Cardiac muscle cell (in vitro differentiated cells and primary cell): ENCODE data around the gene ARHGAP15. TPM values are rescaled to one million over a fixed set of nuclear protein-coding genes. Genes with fewer than 3 reads are reported as not detected.

Experiments
- DNase-seq, 2 donors: peaks; one replicate each; pipeline versions ENCODE4 v3.0.0 to v3.0.0-alpha.2; 2010 to 2017; ENCODE audit warnings: low read depth in 1 of 2, low spot score in 1 of 2
- H3K27ac ChIP-seq: fragments of 200-600 bp; sonication (generic); 2 replicates; pipeline ENCODE4 v1.5.1; 2016
- H3K27me3 ChIP-seq: fragments of 200-600 bp; sonication (generic); 2 replicates; pipeline ENCODE4 v1.6.0; 2016; ENCODE audit warnings: control low read depth
- H3K36me3 ChIP-seq: fragments of 200-600 bp; sonication (generic); 2 replicates; pipeline ENCODE4 v1.5.1; 2016; ENCODE audit warnings: control low read depth
- H3K4me1 ChIP-seq: fragments of 200-600 bp; sonication (generic); 2 replicates; pipeline ENCODE4 v1.8.1; 2017; ENCODE audit warnings: low read depth, mild to moderate bottlenecking, mixed run types
- H3K4me3 ChIP-seq: fragments of 200-600 bp; sonication (generic); 2 replicates; pipeline ENCODE4 v1.5.1; 2016; ENCODE audit warnings: mild to moderate bottlenecking
- H3K9me3 ChIP-seq: fragments of 200-600 bp; sonication (generic); 2 replicates; pipeline ENCODE4 v1.5.1; 2017; ENCODE audit warnings: low read depth, mild to moderate bottlenecking, control low read depth
- polyA plus RNA-seq: library from polyadenylated mRNA; unstranded; fragments of >200 nt; fragmentation: Nextera tagmentation; extraction: Ambion mirVana; gene quantifications from 2 replicates; pipeline ENCODE4 v1.2.1, GENCODE V29; 2016
- total RNA-seq: library from RNA; depleted of rRNA; stranded (reverse); fragments of >200 nt; gene quantifications from 2 replicates; pipeline ENCODE4 v1.2.3, GENCODE V29; 2016
- TF ChIP-seq, protein P1 (sequence below): IDR thresholded peaks from 2 replicates; pipeline ENCODE4 v1.5.1; 2012; ENCODE audit warnings: low read depth, mild to moderate bottlenecking, low read length

Gene ARHGAP15
- total and polyA plus RNA-seq, 2 experiments from 2014 or later, result not detected

DNA sequence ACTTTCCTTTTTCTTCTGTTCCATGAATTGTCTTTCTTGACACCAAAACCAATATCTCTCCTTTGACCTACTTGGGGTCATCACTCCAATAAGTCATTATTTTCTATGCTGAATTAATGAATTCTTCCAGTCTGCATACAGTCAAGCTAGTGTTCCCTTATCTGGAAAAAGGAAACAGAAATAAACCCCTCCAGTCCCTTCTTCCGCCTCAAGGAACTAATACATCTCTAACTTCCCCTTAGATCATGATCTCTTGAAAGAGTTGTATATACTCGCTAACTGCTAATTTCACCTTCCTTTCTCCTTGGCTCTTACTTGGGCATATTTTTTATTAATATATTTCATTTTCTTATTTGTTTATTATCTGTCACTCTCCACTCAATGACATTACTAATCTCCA is 7.3 kb upstream of the ARHGAP15 start:
- H3K27me3 ChIP-seq, result no peaks in the 10 kb centered on the region
- no peak overlapping the region for H3K4me3 ChIP-seq
- no peaks in the 10 kb centered on the region for H3K36me3 ChIP-seq
- no peaks in the 10 kb centered on the region for H3K9me3 ChIP-seq
- no peak overlapping the region for H3K27ac ChIP-seq
- H3K4me1 ChIP-seq, result no peaks in the 10 kb centered on the region
- DNase-seq, result no peak
- TF ChIP-seq, protein P1, sequence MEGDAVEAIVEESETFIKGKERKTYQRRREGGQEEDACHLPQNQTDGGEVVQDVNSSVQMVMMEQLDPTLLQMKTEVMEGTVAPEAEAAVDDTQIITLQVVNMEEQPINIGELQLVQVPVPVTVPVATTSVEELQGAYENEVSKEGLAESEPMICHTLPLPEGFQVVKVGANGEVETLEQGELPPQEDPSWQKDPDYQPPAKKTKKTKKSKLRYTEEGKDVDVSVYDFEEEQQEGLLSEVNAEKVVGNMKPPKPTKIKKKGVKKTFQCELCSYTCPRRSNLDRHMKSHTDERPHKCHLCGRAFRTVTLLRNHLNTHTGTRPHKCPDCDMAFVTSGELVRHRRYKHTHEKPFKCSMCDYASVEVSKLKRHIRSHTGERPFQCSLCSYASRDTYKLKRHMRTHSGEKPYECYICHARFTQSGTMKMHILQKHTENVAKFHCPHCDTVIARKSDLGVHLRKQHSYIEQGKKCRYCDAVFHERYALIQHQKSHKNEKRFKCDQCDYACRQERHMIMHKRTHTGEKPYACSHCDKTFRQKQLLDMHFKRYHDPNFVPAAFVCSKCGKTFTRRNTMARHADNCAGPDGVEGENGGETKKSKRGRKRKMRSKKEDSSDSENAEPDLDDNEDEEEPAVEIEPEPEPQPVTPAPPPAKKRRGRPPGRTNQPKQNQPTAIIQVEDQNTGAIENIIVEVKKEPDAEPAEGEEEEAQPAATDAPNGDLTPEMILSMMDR, result no peak

DNA sequence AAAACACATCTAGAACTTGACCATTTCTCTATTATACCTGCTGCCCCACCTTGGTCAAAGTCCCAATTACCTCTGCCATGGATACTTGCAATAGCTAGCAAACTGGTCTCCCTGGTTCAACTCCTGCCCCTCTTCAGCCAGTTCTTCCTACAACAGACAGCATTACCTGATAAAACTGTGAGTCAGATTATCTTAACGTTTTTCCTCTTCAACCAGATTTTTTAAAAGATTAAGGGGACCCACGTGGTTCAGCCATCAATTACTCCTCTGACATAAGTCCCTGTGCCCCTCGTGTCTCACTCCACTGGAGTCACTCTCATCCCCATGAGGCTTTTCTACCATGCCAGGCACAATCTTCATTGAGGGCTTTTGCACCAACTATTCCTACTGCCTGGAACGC is 5.3 kb upstream of the ARHGAP15 start:
- no peak for DNase-seq
- TF ChIP-seq, protein P1, result no peak

DNA sequence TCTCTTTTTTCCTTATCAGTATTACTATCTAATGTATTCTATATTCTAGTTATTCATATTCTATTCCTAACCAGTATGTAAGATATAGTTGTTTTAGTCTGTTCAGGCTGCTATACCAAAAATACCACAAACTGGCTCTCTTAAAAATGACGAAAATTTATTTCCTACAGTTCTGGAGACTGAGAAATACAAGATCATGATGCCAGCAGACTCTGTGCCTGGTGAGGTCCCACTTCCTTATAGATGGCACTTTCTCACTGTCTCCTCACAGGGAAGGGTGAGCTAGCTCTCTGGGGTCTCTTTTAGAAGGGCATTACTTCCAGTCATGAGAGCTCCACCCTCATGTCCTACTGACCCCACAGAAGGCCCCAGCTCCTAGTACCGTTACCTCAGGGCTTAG is 4.8 kb upstream of the ARHGAP15 start:
- Histone ChIP-seq H3K36me3 (no peaks in the 10 kb centered on the region), H3K27ac (no peak overlapping the region), H3K27me3 (no peaks in the 10 kb centered on the region), H3K9me3 (no peaks in the 10 kb centered on the region), H3K4me3 (no peak overlapping the region), H3K4me1 (no peaks in the 10 kb centered on the region)
- no peak for DNase-seq
- TF ChIP-seq, protein P1, result no peak

More for the DNA sequence above, 5.3 kb upstream of the ARHGAP15 start:
- H3K4me3 ChIP-seq, result no peak overlapping the region
- H3K27me3 ChIP-seq, result no peaks in the 10 kb centered on the region
- no peak overlapping the region for H3K27ac ChIP-seq
- H3K4me1 ChIP-seq, result no peaks in the 10 kb centered on the region
- no peaks in the 10 kb centered on the region for H3K9me3 ChIP-seq
- no peaks in the 10 kb centered on the region for H3K36me3 ChIP-seq

DNA sequence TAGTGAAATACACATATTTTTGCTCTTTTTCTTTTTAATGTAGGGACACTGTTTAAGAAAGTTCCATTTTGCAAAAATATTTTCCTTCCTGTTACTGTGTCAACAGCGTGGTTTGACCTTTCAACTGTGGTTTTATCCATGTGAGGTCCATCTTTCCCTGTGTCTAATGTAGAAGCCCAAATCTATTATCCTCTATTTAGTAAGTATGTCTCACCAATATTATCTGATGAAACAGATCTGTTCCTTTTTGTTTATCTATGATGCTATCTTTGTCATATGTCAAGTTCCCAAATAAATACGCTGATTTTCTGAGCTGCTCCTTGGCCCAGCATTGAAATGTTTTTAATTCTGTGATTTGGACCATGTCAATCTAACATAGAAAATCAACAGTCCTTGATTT is 3.5 kb upstream of the ARHGAP15 start:
- TF ChIP-seq, protein P1, result no peak
- no peaks in the 10 kb centered on the region for H3K4me1 ChIP-seq

DNA sequence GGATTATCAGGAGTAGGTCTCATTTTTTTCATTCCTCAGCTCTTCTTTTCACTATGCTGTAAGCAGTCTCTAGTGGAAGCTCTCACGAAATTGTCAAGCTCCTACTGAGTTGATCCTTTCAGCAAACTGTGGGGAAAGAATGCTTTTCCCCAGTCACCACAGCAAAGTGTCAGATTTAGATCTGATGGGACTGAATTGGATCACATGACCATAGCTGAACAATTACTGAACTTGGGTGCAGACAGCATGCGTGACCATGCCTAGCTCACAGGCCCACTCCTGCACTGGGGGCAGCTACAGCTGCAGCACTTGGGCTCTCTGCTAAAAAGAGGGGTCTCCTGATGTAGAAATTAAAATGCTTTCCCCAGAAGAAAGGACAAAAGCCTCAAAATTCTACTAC is 3.1 kb downstream of the ARHGAP15 start:
- DNase-seq, result no peak
- TF ChIP-seq, protein P1, result no peak
- Histone ChIP-seq H3K4me1 (no peaks in the 10 kb centered on the region), H3K36me3 (no peaks in the 10 kb centered on the region), H3K27me3 (no peaks in the 10 kb centered on the region), H3K9me3 (no peaks in the 10 kb centered on the region), H3K27ac (no peak overlapping the region), H3K4me3 (no peak overlapping the region)

More for the DNA sequence above, 3.5 kb upstream of the ARHGAP15 start:
- Histone ChIP-seq H3K9me3 (no peaks in the 10 kb centered on the region), H3K36me3 (no peaks in the 10 kb centered on the region), H3K27ac (no peak overlapping the region), H3K27me3 (no peaks in the 10 kb centered on the region), H3K4me3 (no peak overlapping the region)
- no peak for DNase-seq

DNA sequence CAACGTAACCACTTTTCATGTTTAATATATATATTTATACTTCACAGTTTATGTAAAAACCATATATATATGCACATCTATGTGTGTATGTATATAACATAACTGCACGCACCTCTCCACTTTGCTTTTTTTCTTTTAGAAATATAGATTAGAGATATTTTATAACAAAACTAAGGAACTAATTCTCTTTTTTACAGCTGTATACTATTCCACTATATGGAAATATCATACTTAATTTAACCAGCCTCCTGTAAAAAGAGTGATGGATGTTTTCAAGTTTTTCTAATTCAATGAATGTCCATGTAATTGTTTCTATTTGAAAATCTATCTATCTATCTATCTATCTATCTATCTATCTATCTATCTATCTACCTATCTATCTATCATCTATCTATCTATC is 4.6 kb downstream of the ARHGAP15 start:
- TF ChIP-seq, protein P1, result no peak
- H3K4me1 ChIP-seq, result no peaks in the 10 kb centered on the region
- no peaks in the 10 kb centered on the region for H3K27me3 ChIP-seq
- no peak overlapping the region for H3K4me3 ChIP-seq
- no peaks in the 10 kb centered on the region for H3K9me3 ChIP-seq
- no peaks in the 10 kb centered on the region for H3K36me3 ChIP-seq
- no peak overlapping the region for H3K27ac ChIP-seq
- no peak for DNase-seq
